ENCODE results near the gene OR5D16. TPM values are rescaled to one million over a fixed set of nuclear protein-coding genes. Genes with fewer than 3 reads are reported as not detected.

Gene OR5D16
- not detected for total RNA-seq
- long read RNA-seq: 0 reads

GRCh38 chr11:55838452-55838851 lies at the start of gene OR5D16:
TSS of gene OR5D16 (plus strand) at chr11:55838752. CDS start at chr11:55838752, 0 bp downstream.
- intact Hi-C loops (cut with DNase I): no loop called here
- Histone ChIP-seq H3K27me3 (no peaks in the 10 kb centered on the region), H3K4me1 (no peaks in the 10 kb centered on the region)

GRCh38 chr11:55791606-55792005 lies 46.9 kb upstream of the OR5D16 start:
- Histone ChIP-seq H3K27ac (no peak overlapping the region), H3K36me3 (no peaks in the 10 kb centered on the region), H3K4me1 (no peaks in the 10 kb centered on the region), H3K4me3 (no peak overlapping the region), H3K9me3 (no peaks in the 10 kb centered on the region), H3K27me3 (no peaks in the 10 kb centered on the region)
- no peak for TF ChIP-seq CTCF (IDR thresholded peaks at IDR 0.05)
- ATAC-seq: no peak
- intact Hi-C loops (cut with DNase I): no loop called here
- DNase-seq: no peak

More at GRCh38 chr11:55838452-55838851, at the start of gene OR5D16:
- ATAC-seq (no peak), DNase-seq (no peak)
- no peaks in the 10 kb centered on the region for H3K36me3 ChIP-seq
- H3K4me3 ChIP-seq: no peak within 1 kb of the TSS
- no peak within 1 kb of the TSS for H3K27ac ChIP-seq
- no peaks in the 10 kb centered on the region for H3K9me3 ChIP-seq
- TF ChIP-seq CTCF (IDR thresholded peaks at IDR 0.05): no peak

GRCh38 chr11:55793321-55793720 lies 45.2 kb upstream of the OR5D16 start:
- intact Hi-C loops (cut with DNase I): no loop called here
- H3K4me3 ChIP-seq: no peak overlapping the region
- no peaks in the 10 kb centered on the region for H3K9me3 ChIP-seq
- DNase-seq (no peak), ATAC-seq (no peak)
- no peak for TF ChIP-seq CTCF (IDR thresholded peaks at IDR 0.05)
- no peaks in the 10 kb centered on the region for H3K27me3 ChIP-seq
- H3K36me3 ChIP-seq: no peaks in the 10 kb centered on the region
- H3K4me1 ChIP-seq: no peaks in the 10 kb centered on the region
- no peak overlapping the region for H3K27ac ChIP-seq

GRCh38 chr11:55795256-55795655 lies 43.3 kb upstream of the OR5D16 start, which contains the start of gene OR5D14:
TSS of gene OR5D14 (plus strand) at chr11:55795556. CDS start at chr11:55795556, 0 bp downstream.
- Histone ChIP-seq H3K9me3 (no peaks in the 10 kb centered on the region), H3K27me3 (no peaks in the 10 kb centered on the region), H3K36me3 (no peaks in the 10 kb centered on the region), H3K4me3 (no peak within 1 kb of the TSS), H3K4me1 (no peaks in the 10 kb centered on the region), H3K27ac (no peak within 1 kb of the TSS)
- no peak for TF ChIP-seq CTCF (IDR thresholded peaks at IDR 0.05)
- DNase-seq (no peak), ATAC-seq (no peak)
- intact Hi-C loops (cut with DNase I): no loop called here

GRCh38 chr11:55806248-55806647 lies 32.3 kb upstream of the OR5D16 start:
- Histone ChIP-seq H3K4me1 (no peaks in the 10 kb centered on the region), H3K9me3 (no peaks in the 10 kb centered on the region), H3K27me3 (no peaks in the 10 kb centered on the region), H3K4me3 (no peak overlapping the region), H3K36me3 (no peaks in the 10 kb centered on the region), H3K27ac (no peak overlapping the region)
- ATAC-seq (no peak), DNase-seq (no peak)
- intact Hi-C loops (cut with DNase I): no loop called here
- TF ChIP-seq CTCF (IDR thresholded peaks at IDR 0.05): no peak

- intact Hi-C loops (cut with DNase I): no loop called here
- H3K27me3 ChIP-seq: no peaks in the 10 kb centered on the region
- H3K27ac ChIP-seq: no peak within 1 kb of the TSS
- no peak for TF ChIP-seq CTCF (IDR thresholded peaks at IDR 0.05)
- no peak for ATAC-seq
- no peaks in the 10 kb centered on the region for H3K4me1 ChIP-seq
- H3K9me3 ChIP-seq: no peaks in the 10 kb centered on the region
- H3K4me3 ChIP-seq: no peak within 1 kb of the TSS
- no peak for DNase-seq
- H3K36me3 ChIP-seq: no peaks in the 10 kb centered on the region
Observed at GRCh38 chr11:55811067-55811466, 27.5 kb upstream of the OR5D16 start, which contains the start of gene OR5L1. TSS of gene OR5L1 (plus strand) at chr11:55811367. CDS start at chr11:55811467, 100 bp downstream.

Measured in upper lobe of right lung (tissue), 1 donor.